H1 (cell line): ENCODE data around the gene LTN1. TPM values are rescaled to one million over a fixed set of nuclear protein-coding genes. Genes with fewer than 3 reads are reported as not detected.

ENCODE experiments used
- CTCF ChIA-PET: fragments of 300-600 bp; sonication (Branson Sonifier 250); formaldehyde crosslinking; loops from one replicate; lab custom pipeline; 2021; ENCODE audit not compliant: partially characterized antibody; lab: Charles Lee
- POLR2A ChIA-PET: fragments of 300-600 bp; sonication (Branson Sonifier 250); formaldehyde crosslinking; loops from one replicate; lab custom pipeline; 2021; ENCODE audit warnings: inconsistent platforms; ENCODE audit not compliant: partially characterized antibody; lab: Charles Lee
- DNase-seq, 2 experiments: peaks; one replicate each; pipeline versions ENCODE4 v3.0.0 to v3.0.0-alpha.2; 2010 to 2022; ENCODE audit warnings: low spot score in 2 of 2, low read depth in 1 of 2, mixed read lengths in 1 of 2
- FAIRE-seq: peaks from 2 replicates; lab custom pipeline; 2011; peaks lifted over from hg19 to GRCh38; lab: Jason Lieb, UNC
- H2AFZ ChIP-seq: 2 replicates; pipeline ENCODE4 v1.8.1; 2012; ENCODE audit warnings: low read length, inconsistent platforms
- H2AK5ac ChIP-seq: 2 replicates; pipeline ENCODE4 v1.6.1; 2013; ENCODE audit warnings: low read depth, low read length
- H2BK120ac ChIP-seq: replicated peaks from 2 replicates; pipeline ENCODE3; 2013; ENCODE audit warnings: low read depth, low read length, inconsistent platforms
- H2BK12ac ChIP-seq: 2 replicates; pipeline ENCODE4 v1.6.1; 2013; ENCODE audit warnings: low read depth, low read length
- H2BK15ac ChIP-seq: 2 replicates; pipeline ENCODE4 v1.6.1; 2013; ENCODE audit warnings: low read length
- H2BK20ac ChIP-seq: 2 replicates; pipeline ENCODE4 v1.6.1; 2013; ENCODE audit warnings: low read length
- H2BK5ac ChIP-seq: 2 replicates; pipeline ENCODE4 v1.6.1; 2013; ENCODE audit warnings: low read depth, low read length
- H3K14ac ChIP-seq: 2 replicates; pipeline ENCODE4 v1.6.1; 2013; ENCODE audit warnings: inconsistent platforms; ENCODE audit not compliant: insufficient read length
- H3K18ac ChIP-seq: 2 replicates; pipeline ENCODE4 v1.6.1; 2013; ENCODE audit warnings: low read length; ENCODE audit errors: extremely low read depth
- H3K23ac ChIP-seq: 2 replicates; pipeline ENCODE4 v1.6.1; 2013; ENCODE audit warnings: inconsistent platforms; ENCODE audit not compliant: insufficient read length
- H3K23me2 ChIP-seq: 2 replicates; pipeline ENCODE4 v1.6.1; 2013; ENCODE audit warnings: low read depth, low read length
- H3K27ac ChIP-seq: 2 replicates; pipeline ENCODE4 v1.6.1; 2011; ENCODE audit warnings: low read depth, low read length, inconsistent platforms
- H3K27me3 ChIP-seq, 4 experiments: replicated peaks in 1 of 4; 1 replicate in 1 of 4; 2 replicates in 3 of 4; pipeline versions ENCODE4 v1.6.1 to v1.8.1; 2011 to 2013; ENCODE audit warnings: low read length in 3 of 4, mild to moderate bottlenecking in 3 of 4, inconsistent platforms in 2 of 4, mixed read lengths in 2 of 4, moderate library complexity in 1 of 4; ENCODE audit not compliant: control insufficient read depth in 3 of 4, insufficient read depth in 3 of 4; ENCODE audit errors: extremely low read depth in 1 of 4
- H3K36me3 ChIP-seq, 4 experiments: 2 replicates each; pipeline versions ENCODE4 v1.6.1 to v1.8.1; 2011 to 2013; ENCODE audit warnings: mild to moderate bottlenecking in 4 of 4, low read length in 3 of 4, moderate library complexity in 2 of 4, control low read depth in 1 of 4, inconsistent platforms in 1 of 4; ENCODE audit not compliant: insufficient read depth in 4 of 4, control insufficient read depth in 2 of 4
- H3K4ac ChIP-seq: replicated peaks from 2 replicates; pipeline ENCODE3; 2013; ENCODE audit warnings: low read length, low read depth, mixed read lengths, inconsistent platforms; ENCODE audit not compliant: insufficient read length
- H3K4me1 ChIP-seq, 4 experiments: replicated peaks in 1 of 4; 1 replicate in 1 of 4; 2 replicates in 3 of 4; pipeline versions ENCODE4 v1.6.1 to v1.8.1; 2011 to 2013; ENCODE audit warnings: low read length in 3 of 4, inconsistent platforms in 2 of 4, mixed read lengths in 1 of 4; ENCODE audit not compliant: insufficient read depth in 4 of 4, control insufficient read depth in 3 of 4
- H3K4me2 ChIP-seq, 2 experiments: 2 replicates each; pipeline versions ENCODE4 v1.6.1 to v1.8.1; 2011 to 2013; ENCODE audit warnings: low read depth in 2 of 2, low read length in 2 of 2, control low read depth in 1 of 2, inconsistent platforms in 1 of 2, mild to moderate bottlenecking in 1 of 2; ENCODE audit not compliant: insufficient read depth in 1 of 2
- H3K4me3 ChIP-seq, 4 experiments: fragments of 200-600, 300-600 bp in 1 of 4; sonication (generic), shearing (Covaris generic), sonication (Bioruptor Twin) in 1 of 4; 2 replicates each; pipeline versions ENCODE4 v1.5.1 to v1.8.1; 2011 to 2016; ENCODE audit warnings: low read length in 4 of 4, low read depth in 3 of 4, control low read depth in 2 of 4, inconsistent platforms in 2 of 4, mild to moderate bottlenecking in 2 of 4, mixed read lengths in 1 of 4, moderate library complexity in 1 of 4; ENCODE audit not compliant: insufficient read depth in 2 of 4; ENCODE audit errors: extremely low read depth in 1 of 4
- H3K56ac ChIP-seq: replicated peaks from 2 replicates; pipeline ENCODE3; 2013; ENCODE audit warnings: low read depth, mild to moderate bottlenecking, mixed read lengths, low read length, inconsistent platforms; ENCODE audit not compliant: insufficient read length
- H3K79me1 ChIP-seq: 2 replicates; pipeline ENCODE4 v1.6.1; 2013; ENCODE audit warnings: low read depth, low read length, control low read depth
- H3K79me2 ChIP-seq, 2 experiments: 2 replicates each; pipeline versions ENCODE4 v1.6.1 to v1.8.1; 2012 to 2013; ENCODE audit warnings: low read length in 2 of 2, mild to moderate bottlenecking in 2 of 2, inconsistent platforms in 1 of 2; ENCODE audit not compliant: insufficient read depth in 2 of 2, control insufficient read depth in 1 of 2
- H3K9ac ChIP-seq, 4 experiments: replicated peaks in 1 of 4; 1 replicate in 1 of 4; 2 replicates in 3 of 4; pipeline versions ENCODE4 v1.6.1 to v1.8.1; 2011 to 2013; ENCODE audit warnings: low read depth in 3 of 4, low read length in 3 of 4, control low read depth in 2 of 4, mild to moderate bottlenecking in 2 of 4, moderate library complexity in 2 of 4, inconsistent platforms in 1 of 4; ENCODE audit errors: extremely low read depth in 1 of 4
- H3K9me3 ChIP-seq, 2 experiments: 2 replicates each; pipeline versions ENCODE4 v1.6.1 to v1.8.1; 2012 to 2013; ENCODE audit warnings: mild to moderate bottlenecking in 2 of 2, moderate library complexity in 2 of 2, control low read depth in 1 of 2, inconsistent platforms in 1 of 2, low read depth in 1 of 2, low read length in 1 of 2, mixed read lengths in 1 of 2; ENCODE audit not compliant: insufficient read depth in 2 of 2
- H4K20me1 ChIP-seq, 2 experiments: replicated peaks in 1 of 2; 2 replicates each; pipeline versions ENCODE3 to v1.8.1; 2011 to 2013; ENCODE audit warnings: inconsistent platforms in 2 of 2, low read length in 2 of 2, mild to moderate bottlenecking in 1 of 2; ENCODE audit not compliant: insufficient read depth in 2 of 2, control insufficient read depth in 1 of 2
- H4K5ac ChIP-seq: 2 replicates; pipeline ENCODE4 v1.6.1; 2013; ENCODE audit warnings: low read length, low read depth, mixed read lengths, inconsistent platforms; ENCODE audit not compliant: insufficient read length
- H4K8ac ChIP-seq: 2 replicates; pipeline ENCODE4 v1.8.0; 2013; ENCODE audit warnings: mild to moderate bottlenecking, moderate library complexity, low read length, inconsistent platforms; ENCODE audit not compliant: insufficient read depth; ENCODE audit errors: extremely low read depth
- H4K91ac ChIP-seq: replicated peaks from 2 replicates; pipeline ENCODE3; 2013; ENCODE audit warnings: low read length, mixed read lengths, inconsistent platforms; ENCODE audit not compliant: insufficient read length
- ASH2L ChIP-seq: fragments of 200-600, 300-600 bp; sonication (generic); IDR thresholded peaks from one replicate; pipeline ENCODE4 v1.7.1; 2017; ENCODE audit warnings: low read length
- BCL11A ChIP-seq, 2 experiments: IDR thresholded peaks; one replicate each; pipeline ENCODE4 v1.6.1; 2011; ENCODE audit warnings: low read depth in 2 of 2, low read length in 2 of 2, mild to moderate bottlenecking in 2 of 2
- BRCA1 ChIP-seq: IDR thresholded peaks from 2 replicates; pipeline ENCODE4 v1.6.1; 2012; ENCODE audit warnings: low read depth, low read length, improper control_type of control experiment
- CBX5 ChIP-seq: fragments of 300-800, 300-1000 bp; sonication (generic); IDR thresholded peaks from 2 replicates; pipeline ENCODE4 v1.7.1; 2016; ENCODE audit warnings: antibody characterized with exemption, low read length, low read depth
- CHD2 ChIP-seq: IDR thresholded peaks from 2 replicates; pipeline ENCODE4 v1.6.1; 2012; ENCODE audit warnings: low read length, improper control_type of control experiment
- CREB1 ChIP-seq: IDR thresholded peaks from 2 replicates; pipeline ENCODE4 v1.6.1; 2012; ENCODE audit warnings: inconsistent platforms
- CTCF ChIP-seq, 3 experiments: IDR thresholded peaks; 1 replicate in 2 of 3; 2 replicates in 1 of 3; pipeline versions ENCODE4 v1.5.1 to v1.6.1; 2011; ENCODE audit warnings: low read length in 3 of 3, mild to moderate bottlenecking in 3 of 3, inconsistent platforms in 2 of 3, low read depth in 1 of 3, moderate library complexity in 1 of 3; ENCODE audit not compliant: insufficient read depth in 1 of 3; ENCODE audit errors: control extremely low read depth in 1 of 3
- HDAC6 ChIP-seq: IDR thresholded peaks from one replicate; pipeline ENCODE4 v1.7.1; 2012; ENCODE audit warnings: low read depth, mild to moderate bottlenecking, inconsistent platforms, low read length, moderate library complexity
- JUN ChIP-seq: IDR thresholded peaks from 2 replicates; pipeline ENCODE4 v1.6.1; 2011; ENCODE audit warnings: low read depth, mild to moderate bottlenecking, improper control_type of control experiment, low read length
- KDM1A ChIP-seq: fragments of 200-600, 300-600 bp; sonication (generic); IDR thresholded peaks from 2 replicates; pipeline ENCODE4 v1.7.1; 2016; ENCODE audit warnings: mild to moderate bottlenecking, low read length, borderline replicate concordance
- NANOG ChIP-seq: IDR thresholded peaks from 2 replicates; pipeline ENCODE4 v1.6.1; 2011; ENCODE audit warnings: low read length, low read depth, mild to moderate bottlenecking, inconsistent platforms; ENCODE audit not compliant: insufficient read depth, poor library complexity, severe bottlenecking
- RFX5 ChIP-seq: IDR thresholded peaks from 2 replicates; pipeline ENCODE4 v1.6.1; 2011; ENCODE audit warnings: low read depth, low read length, improper control_type of control experiment, borderline replicate concordance
- SRF ChIP-seq: IDR thresholded peaks from 2 replicates; pipeline ENCODE4 v1.6.1; 2011; ENCODE audit warnings: mild to moderate bottlenecking, low read depth, low read length, moderate library complexity
- WGBS, 2 experiments: shearing (Covaris generic) in 1 of 2; methylation state at CpG; one replicate each; pipeline versions ENCODE4 v1.1.6 to v1.1.7; 2013 to 2015; ENCODE audit warnings: low lambda C conversion rate in 2 of 2, mixed read lengths in 2 of 2, inconsistent platforms in 1 of 2, low coverage in 1 of 2, missing lambda C conversion rate in 1 of 2; ENCODE audit not compliant: insufficient replicate concordance in 2 of 2, insufficient coverage in 1 of 2, insufficient read length in 1 of 2; ENCODE audit errors: extremely low coverage in 1 of 2, missing lambda C conversion rate in 1 of 2; 5-methylcytosine and 5-hydroxymethylcytosine counted together
- polyA plus RNA-seq, 7 experiments: library from polyadenylated mRNA; depleted of rRNA in 3 of 7; stranded (reverse) in 5 of 7; unstranded in 2 of 7; fragments of >200 nt in 5 of 7; fragments of 200-250 nt in 2 of 7; gene quantifications; 1 replicate in 5 of 7; 2 replicates in 1 of 7; 4 replicates in 1 of 7; pipeline versions ENCODE4 v1.2.1 to v1.2.3, GENCODE V29; 2011 to 2013; ENCODE audit warnings: missing spikeins in 2 of 7, mixed read lengths in 2 of 7
- total RNA-seq: library from RNA; stranded (reverse); fragmentation: NEBNext Ultra II Directional; extraction: Animal tissue kit (Norgen Biotek cat#: 25700); gene quantifications from 2 replicates; pipeline ENCODE4 v1.2.1, GENCODE V29; 2021

LTN1 gene
- total and polyA plus RNA-seq, 2 of the 8 experiments (the other 6 are each of a cell fraction or from before 2014, with no cell fraction given), result 3.2 to 23.5 TPM

GRCh38 chr21:29008367-29008766 lies 15.7 kb upstream of the LTN1 start:
- no peak overlapping the region for H4K91ac ChIP-seq
- no peaks in the 10 kb centered on the region for H3K4me1 ChIP-seq
- H2BK120ac ChIP-seq, result no peak overlapping the region
- DNase-seq (no peak), FAIRE-seq (no peak)
- TF ChIP-seq NANOG, result no peak
- no peak for TF ChIP-seq CBX5
- no peak for TF ChIP-seq CREB1
- no peak for TF ChIP-seq BRCA1
- TF ChIP-seq BCL11A (IDR thresholded peaks at IDR 0.05; ENCODE audit: low read depth in 2 of 2, low read length in 2 of 2), result no peak
- no peak for TF ChIP-seq KDM1A
- no peak for TF ChIP-seq CTCF (IDR thresholded peaks at IDR 0.05; ENCODE audit: control extremely low read depth in 1 of 3, insufficient read depth in 1 of 3, low read depth in 1 of 3, low read length in 3 of 3)
- TF ChIP-seq CHD2, result no peak
- no peak for TF ChIP-seq HDAC6
- no peak for TF ChIP-seq SRF
- TF ChIP-seq ASH2L, result no peak
- TF ChIP-seq JUN, result no peak
- TF ChIP-seq RFX5, result no peak
- no peaks in the 10 kb centered on the region for H3K79me2 ChIP-seq
- H3K27ac ChIP-seq, result no peak overlapping the region
- no peak overlapping the region for H2BK5ac ChIP-seq
- H3K56ac ChIP-seq, result no peak overlapping the region
- ChIA-PET CTCF (no interaction called here), POLR2A (no interaction called here)
- H3K23me2 ChIP-seq, result no peaks in the 10 kb centered on the region; the same call in 1 of the 2 replicates
- H2BK12ac ChIP-seq, result no peak overlapping the region
- no peak overlapping the region for H4K8ac ChIP-seq
- no peak overlapping the region for H3K4ac ChIP-seq
- no peak overlapping the region for H3K4me2 ChIP-seq
- no peak overlapping the region for H4K5ac ChIP-seq
- no peak overlapping the region for H2AK5ac ChIP-seq
- no peak overlapping the region for H3K9ac ChIP-seq
- no peaks in the 10 kb centered on the region for H3K36me3 ChIP-seq
- no peak overlapping the region for H2AFZ ChIP-seq
- 87% methylated on average over 3 of the region's 3 CpGs; no CpG with 5 or more reads in 1 of the 2 experiments for WGBS, 2 experiments
- H3K23ac ChIP-seq, result no peak overlapping the region
- no peaks in the 10 kb centered on the region for H3K79me1 ChIP-seq
- H4K20me1 ChIP-seq, result no peaks in the 10 kb centered on the region
- H3K27me3 ChIP-seq, result no peaks in the 10 kb centered on the region
- no peak overlapping the region for H2BK15ac ChIP-seq
- H3K9me3 ChIP-seq, result peaks cover 0 to 10% of the 10 kb centered on the region in 2 experiments; a peak in 1 of 4 replicates
- H3K18ac ChIP-seq, result no peak overlapping the region
- no peak overlapping the region for H2BK20ac ChIP-seq
- no peak overlapping the region for H3K14ac ChIP-seq
- H3K4me3 ChIP-seq, result no peak overlapping the region
